Adipose tissue (tissue), 3 donors: Measurements from ENCODE around the gene PTGIS. TPM values are rescaled to one million over a fixed set of nuclear protein-coding genes. Genes with fewer than 3 reads are reported as not detected.

Experiments used
- H3K27ac ChIP-seq: one replicate; pipeline ENCODE4 v1.5.1; 2013; ENCODE audit warnings: low read depth, low read length
- WGBS, 3 donors: extraction: QIAGEN DNeasy Blood & Tissue Kit; methylation state at CpG; one replicate each; pipeline ENCODE4 v1.1.7; 2013; 5-methylcytosine and 5-hydroxymethylcytosine counted together
- polyA plus RNA-seq, 3 donors: library from polyadenylated mRNA; stranded (reverse); fragments of 200-250 nt; gene quantifications; one replicate each; pipeline ENCODE4 v1.2.3, GENCODE V29; 2013
- donor health status: healthy with polysubstance abuse.
- donor health status: Bipolar disorder and iron deficiency.
- donor health status: healthy.

Gene PTGIS
- polyA plus RNA-seq, 3 donors = 2.0 to 79.7 (median 15.9) TPM

- 75 to 91% (median 89%) methylated on average over 4 of the region's 4 CpGs for WGBS, 3 donors
- H3K27ac ChIP-seq = no peak overlapping the region
Observed at GRCh38 chr20:49542514-49542991, 25.4 kb downstream of the PTGIS start.

- H3K27ac ChIP-seq = no peak overlapping the region
- 47 to 54% (median 52%) methylated on average over 18 of the region's 18 CpGs for WGBS, 3 donors
Observed at GRCh38 chr20:49541733-49542513, 26.0 kb downstream of the PTGIS start.

- 81 to 87% (median 86%) methylated on average over 15 of the region's 15 CpGs for WGBS, 3 donors
- no peak overlapping the region for H3K27ac ChIP-seq
Observed at GRCh38 chr20:49540687-49541435, 27.1 kb downstream of the PTGIS start.

GRCh38 chr20:49540232-49540620, 27.7 kb downstream of the PTGIS start:
- WGBS, 3 donors = 80 to 88% (median 84%) methylated on average over 6 of the region's 6 CpGs
- H3K27ac ChIP-seq = no peak overlapping the region

- WGBS, 3 donors = 89 to 97% (median 92%) methylated on average over 21 of the region's 21 CpGs
- H3K27ac ChIP-seq = no peak overlapping the region
Observed at GRCh38 chr20:49539481-49540231, 28.3 kb downstream of the PTGIS start.

- WGBS, 3 donors = 88 to 95% (median 94%) methylated on average over 3 of the region's 3 CpGs
- no peak overlapping the region for H3K27ac ChIP-seq
Observed at GRCh38 chr20:49538950-49539349, 29.0 kb downstream of the PTGIS start.

- WGBS, 3 donors = 2 to 4% (median 3%) methylated on average over 3 of the region's 3 CpGs
- no peak overlapping the region for H3K27ac ChIP-seq
Observed at GRCh38 chr20:49534255-49534712, 33.7 kb downstream of the PTGIS start.

- H3K27ac ChIP-seq = no peak overlapping the region
- WGBS, 3 donors = 77 to 88% (median 87%) methylated on average over 6 of the region's 6 CpGs
Observed at GRCh38 chr20:49532285-49532946, 35.5 kb downstream of the PTGIS start.

- no peak overlapping the region for H3K27ac ChIP-seq
- 70 to 91% (median 73%) methylated on average over 5 of the region's 5 CpGs for WGBS, 3 donors
Observed at GRCh38 chr20:49529470-49529869, 38.5 kb downstream of the PTGIS start.

GRCh38 chr20:49526568-49526967, 41.4 kb downstream of the PTGIS start:
- WGBS, 3 donors = 62 to 92% (median 82%) methylated on average over 2 of the region's 2 CpGs
- H3K27ac ChIP-seq = no peak overlapping the region

- no peak overlapping the region for H3K27ac ChIP-seq
Observed at GRCh38 chr20:49526056-49526455, 41.9 kb downstream of the PTGIS start.

GRCh38 chr20:49523767-49524360, 44.1 kb downstream of the PTGIS start:
- 91 to 96% (median 92%) methylated on average over 8 of the region's 8 CpGs for WGBS, 3 donors
- H3K27ac ChIP-seq = no peak overlapping the region

More at GRCh38 chr20:49526056-49526455, 41.9 kb downstream of the PTGIS start:
- WGBS, 3 donors = 84 to 90% (median 87%) methylated on average over 6 of the region's 6 CpGs

GRCh38 chr20:49521356-49521755, 46.6 kb downstream of the PTGIS start:
- H3K27ac ChIP-seq = no peak overlapping the region
- WGBS, 3 donors = 73 to 76% (median 75%) methylated on average over 4 of the region's 4 CpGs

- no peak overlapping the region for H3K27ac ChIP-seq
- WGBS, 3 donors = 85 to 92% (median 90%) methylated on average over 5 of the region's 5 CpGs
Observed at GRCh38 chr20:49519777-49520359, 48.1 kb downstream of the PTGIS start.

GRCh38 chr20:49519212-49519712, 48.7 kb downstream of the PTGIS start:
- H3K27ac ChIP-seq = no peak overlapping the region
- 52 to 68% (median 63%) methylated on average over 4 of the region's 4 CpGs for WGBS, 3 donors

GRCh38 chr20:49518576-49518975, 49.4 kb downstream of the PTGIS start:
- H3K27ac ChIP-seq = no peak overlapping the region
- 67 to 80% (median 68%) methylated on average over 5 of the region's 5 CpGs for WGBS, 3 donors

- 85 to 90% (median 90%) methylated on average over 4 of the region's 4 CpGs for WGBS, 3 donors
- no peak overlapping the region for H3K27ac ChIP-seq
Observed at GRCh38 chr20:49517805-49518100, 50.2 kb downstream of the PTGIS start.
